ENCODE results near the gene SYCP3. TPM values are rescaled to one million over a fixed set of nuclear protein-coding genes. Genes with fewer than 3 reads are reported as not detected.

The SYCP3 gene
- total and polyA plus RNA-seq, 2 of the 13 experiments (the other 11 are each of a cell fraction or from before 2014, with no cell fraction given): not detected

DNA sequence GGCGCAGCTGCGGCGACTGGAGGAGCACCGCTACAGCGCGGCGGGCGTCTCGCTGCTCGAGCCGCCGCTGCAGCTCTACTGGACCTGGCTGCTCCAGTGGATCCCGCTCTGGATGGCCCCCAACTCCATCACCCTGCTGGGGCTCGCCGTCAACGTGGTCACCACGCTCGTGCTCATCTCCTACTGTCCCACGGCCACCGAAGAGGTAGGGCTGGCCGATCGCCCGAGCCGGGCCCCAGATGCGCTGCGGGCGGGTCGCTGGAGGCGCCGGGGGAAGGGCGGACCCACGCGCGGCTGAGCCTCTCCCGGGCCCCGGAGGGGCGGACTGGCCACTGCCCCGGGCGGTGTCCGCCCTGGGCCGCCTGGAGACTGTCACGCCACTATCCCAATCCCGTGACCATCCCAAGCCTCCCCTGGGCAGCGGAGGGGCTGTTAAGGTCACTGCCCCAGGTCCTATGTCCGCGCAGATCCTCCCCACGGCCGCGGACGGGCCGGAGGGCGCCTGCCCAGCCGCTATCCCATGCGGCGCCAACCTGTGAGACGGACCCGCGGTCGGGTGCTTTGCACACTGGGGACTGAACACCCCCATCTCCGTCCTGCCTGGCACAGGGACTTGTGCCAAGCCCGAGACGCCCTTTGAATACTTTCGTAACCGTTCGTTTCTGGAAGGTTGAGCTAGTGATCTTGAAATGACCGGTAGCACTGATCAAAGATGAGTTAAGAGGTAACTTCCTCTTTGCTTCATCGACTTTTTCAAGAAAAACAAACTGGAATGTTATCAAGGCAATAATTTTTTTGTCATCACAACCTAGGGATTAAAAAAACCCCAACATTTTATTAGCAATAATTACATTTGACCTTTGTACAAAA is 41.1 kb downstream of the SYCP3 start (continued):
- TF ChIP-seq, protein P1, sequence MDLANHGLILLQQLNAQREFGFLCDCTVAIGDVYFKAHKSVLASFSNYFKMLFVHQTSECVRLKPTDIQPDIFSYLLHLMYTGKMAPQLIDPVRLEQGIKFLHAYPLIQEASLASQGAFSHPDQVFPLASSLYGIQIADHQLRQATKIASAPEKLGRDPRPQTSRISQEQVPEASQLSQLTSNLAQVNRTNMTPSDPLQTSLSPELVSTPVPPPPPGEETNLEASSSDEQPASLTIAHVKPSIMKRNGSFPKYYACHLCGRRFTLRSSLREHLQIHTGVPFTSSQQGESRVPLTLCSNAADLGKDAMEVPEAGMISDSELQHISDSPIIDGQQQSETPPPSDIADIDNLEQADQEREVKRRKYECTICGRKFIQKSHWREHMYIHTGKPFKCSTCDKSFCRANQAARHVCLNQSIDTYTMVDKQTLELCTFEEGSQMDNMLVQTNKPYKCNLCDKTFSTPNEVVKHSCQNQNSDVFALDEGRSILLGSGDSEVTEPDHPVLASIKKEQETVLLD (CRISPR knock-in tag; IDR thresholded peaks at IDR 0.05; ENCODE audit: low read depth): no peak
- TF ChIP-seq MXI1 (IDR thresholded peaks at IDR 0.05; ENCODE audit: borderline replicate concordance, low read depth, low read length) (0 out of 3 replicates have a peak, but pooled peaks have one; percentile 10), FOXK2 (IDR thresholded peaks at IDR 0.05) (no peak), HDAC1 (CRISPR knock-in tag; IDR thresholded peaks at IDR 0.05) (peak; percentile 75), GATA4 (IDR thresholded peaks at IDR 0.05; ENCODE audit: borderline replicate concordance, low read depth) (no peak), ZNF382 (CRISPR knock-in tag; IDR thresholded peaks at IDR 0.05; ENCODE audit: borderline replicate concordance) (no peak), EZH2 (conservative IDR thresholded peaks at IDR 0.05; ENCODE audit: low read depth, low read length) (no peak), ZNF335 (CRISPR knock-in tag; IDR thresholded peaks at IDR 0.05) (no peak), GLI4 (CRISPR knock-in tag; IDR thresholded peaks at IDR 0.05; ENCODE audit: borderline replicate concordance) (peak; percentile 80; the same call in 1 of the 2 replicates), ZNF776 (CRISPR knock-in tag; IDR thresholded peaks at IDR 0.05) (peak; percentile 34; the same call in 1 of the 2 replicates), ZNF234 (CRISPR knock-in tag; conservative IDR thresholded peaks at IDR 0.05) (no peak), CEBPB (IDR thresholded peaks at IDR 0.05; ENCODE audit: borderline replicate concordance, low read depth, low read length) (no peak)
- TF ChIP-seq, protein P2, sequence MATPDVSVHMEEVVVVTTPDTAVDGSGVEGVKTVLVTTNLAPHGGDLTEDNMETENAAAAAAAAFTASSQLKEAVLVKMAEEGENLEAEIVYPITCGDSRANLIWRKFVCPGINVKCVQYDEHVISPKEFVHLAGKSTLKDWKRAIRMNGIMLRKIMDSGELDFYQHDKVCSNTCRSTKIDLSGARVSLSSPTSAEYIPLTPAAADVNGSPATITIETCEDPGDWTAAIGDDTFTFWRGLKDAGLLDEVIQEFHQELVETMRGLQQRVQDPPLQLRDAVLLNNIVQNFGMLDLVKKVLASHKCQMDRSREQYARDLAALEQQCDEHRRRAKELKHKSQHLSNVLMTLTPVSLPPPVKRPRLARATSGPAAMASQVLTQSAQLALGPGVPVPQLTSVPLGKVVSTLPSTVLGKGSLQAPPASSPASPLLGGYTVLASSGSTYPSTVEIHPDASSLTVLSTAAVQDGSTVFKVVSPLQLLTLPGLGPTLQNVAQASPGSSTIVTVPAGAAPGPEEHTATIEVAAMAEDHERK (CRISPR knock-in tag; IDR thresholded peaks at IDR 0.05; ENCODE audit: low read depth): no peak
- TF ChIP-seq, protein P3, sequence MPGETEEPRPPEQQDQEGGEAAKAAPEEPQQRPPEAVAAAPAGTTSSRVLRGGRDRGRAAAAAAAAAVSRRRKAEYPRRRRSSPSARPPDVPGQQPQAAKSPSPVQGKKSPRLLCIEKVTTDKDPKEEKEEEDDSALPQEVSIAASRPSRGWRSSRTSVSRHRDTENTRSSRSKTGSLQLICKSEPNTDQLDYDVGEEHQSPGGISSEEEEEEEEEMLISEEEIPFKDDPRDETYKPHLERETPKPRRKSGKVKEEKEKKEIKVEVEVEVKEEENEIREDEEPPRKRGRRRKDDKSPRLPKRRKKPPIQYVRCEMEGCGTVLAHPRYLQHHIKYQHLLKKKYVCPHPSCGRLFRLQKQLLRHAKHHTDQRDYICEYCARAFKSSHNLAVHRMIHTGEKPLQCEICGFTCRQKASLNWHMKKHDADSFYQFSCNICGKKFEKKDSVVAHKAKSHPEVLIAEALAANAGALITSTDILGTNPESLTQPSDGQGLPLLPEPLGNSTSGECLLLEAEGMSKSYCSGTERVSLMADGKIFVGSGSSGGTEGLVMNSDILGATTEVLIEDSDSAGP (CRISPR knock-in tag; IDR thresholded peaks at IDR 0.05; ENCODE audit: borderline replicate concordance): peak; percentile 59; the same call in 1 of the 2 replicates
- TF ChIP-seq, protein P4, sequence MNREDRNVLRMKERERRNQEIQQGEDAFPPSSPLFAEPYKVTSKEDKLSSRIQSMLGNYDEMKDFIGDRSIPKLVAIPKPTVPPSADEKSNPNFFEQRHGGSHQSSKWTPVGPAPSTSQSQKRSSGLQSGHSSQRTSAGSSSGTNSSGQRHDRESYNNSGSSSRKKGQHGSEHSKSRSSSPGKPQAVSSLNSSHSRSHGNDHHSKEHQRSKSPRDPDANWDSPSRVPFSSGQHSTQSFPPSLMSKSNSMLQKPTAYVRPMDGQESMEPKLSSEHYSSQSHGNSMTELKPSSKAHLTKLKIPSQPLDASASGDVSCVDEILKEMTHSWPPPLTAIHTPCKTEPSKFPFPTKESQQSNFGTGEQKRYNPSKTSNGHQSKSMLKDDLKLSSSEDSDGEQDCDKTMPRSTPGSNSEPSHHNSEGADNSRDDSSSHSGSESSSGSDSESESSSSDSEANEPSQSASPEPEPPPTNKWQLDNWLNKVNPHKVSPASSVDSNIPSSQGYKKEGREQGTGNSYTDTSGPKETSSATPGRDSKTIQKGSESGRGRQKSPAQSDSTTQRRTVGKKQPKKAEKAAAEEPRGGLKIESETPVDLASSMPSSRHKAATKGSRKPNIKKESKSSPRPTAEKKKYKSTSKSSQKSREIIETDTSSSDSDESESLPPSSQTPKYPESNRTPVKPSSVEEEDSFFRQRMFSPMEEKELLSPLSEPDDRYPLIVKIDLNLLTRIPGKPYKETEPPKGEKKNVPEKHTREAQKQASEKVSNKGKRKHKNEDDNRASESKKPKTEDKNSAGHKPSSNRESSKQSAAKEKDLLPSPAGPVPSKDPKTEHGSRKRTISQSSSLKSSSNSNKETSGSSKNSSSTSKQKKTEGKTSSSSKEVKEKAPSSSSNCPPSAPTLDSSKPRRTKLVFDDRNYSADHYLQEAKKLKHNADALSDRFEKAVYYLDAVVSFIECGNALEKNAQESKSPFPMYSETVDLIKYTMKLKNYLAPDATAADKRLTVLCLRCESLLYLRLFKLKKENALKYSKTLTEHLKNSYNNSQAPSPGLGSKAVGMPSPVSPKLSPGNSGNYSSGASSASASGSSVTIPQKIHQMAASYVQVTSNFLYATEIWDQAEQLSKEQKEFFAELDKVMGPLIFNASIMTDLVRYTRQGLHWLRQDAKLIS (CRISPR knock-in tag; IDR thresholded peaks at IDR 0.05): peak; percentile 89
- TF ChIP-seq, protein P5, sequence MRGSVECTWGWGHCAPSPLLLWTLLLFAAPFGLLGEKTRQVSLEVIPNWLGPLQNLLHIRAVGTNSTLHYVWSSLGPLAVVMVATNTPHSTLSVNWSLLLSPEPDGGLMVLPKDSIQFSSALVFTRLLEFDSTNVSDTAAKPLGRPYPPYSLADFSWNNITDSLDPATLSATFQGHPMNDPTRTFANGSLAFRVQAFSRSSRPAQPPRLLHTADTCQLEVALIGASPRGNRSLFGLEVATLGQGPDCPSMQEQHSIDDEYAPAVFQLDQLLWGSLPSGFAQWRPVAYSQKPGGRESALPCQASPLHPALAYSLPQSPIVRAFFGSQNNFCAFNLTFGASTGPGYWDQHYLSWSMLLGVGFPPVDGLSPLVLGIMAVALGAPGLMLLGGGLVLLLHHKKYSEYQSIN (CRISPR knock-in tag; IDR thresholded peaks at IDR 0.05; ENCODE audit: borderline replicate concordance): no peak
- TF ChIP-seq, protein P6, sequence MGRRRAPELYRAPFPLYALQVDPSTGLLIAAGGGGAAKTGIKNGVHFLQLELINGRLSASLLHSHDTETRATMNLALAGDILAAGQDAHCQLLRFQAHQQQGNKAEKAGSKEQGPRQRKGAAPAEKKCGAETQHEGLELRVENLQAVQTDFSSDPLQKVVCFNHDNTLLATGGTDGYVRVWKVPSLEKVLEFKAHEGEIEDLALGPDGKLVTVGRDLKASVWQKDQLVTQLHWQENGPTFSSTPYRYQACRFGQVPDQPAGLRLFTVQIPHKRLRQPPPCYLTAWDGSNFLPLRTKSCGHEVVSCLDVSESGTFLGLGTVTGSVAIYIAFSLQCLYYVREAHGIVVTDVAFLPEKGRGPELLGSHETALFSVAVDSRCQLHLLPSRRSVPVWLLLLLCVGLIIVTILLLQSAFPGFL (CRISPR knock-in tag; IDR thresholded peaks at IDR 0.05): no peak
